ENCODE measurements around the gene CSMD2. TPM values are rescaled to one million over a fixed set of nuclear protein-coding genes. Genes with fewer than 3 reads are reported as not detected.

The CSMD2 gene
- total RNA-seq, 2 experiments from 2014 or later: not detected

GRCh38 chr1:33709783-33710718 lies 455.0 kb downstream of the CSMD2 start:
- H4K20me1 ChIP-seq (ENCODE audit: insufficient read depth, low read length): no peaks in the 10 kb centered on the region
- POLR2A ChIA-PET: no interaction called here

GRCh38 chr1:33709174-33709782 lies 455.8 kb downstream of the CSMD2 start:
- intact Hi-C loops (cut with micrococcal nuclease; ENCODE audit: unreplicated experiment): no loop called here
- Histone ChIP-seq H3K36me3 (ENCODE audit: insufficient read depth, low read length) (no peaks in the 10 kb centered on the region), H3K4me2 (ENCODE audit: low read length) (no peak overlapping the region), H2AFZ (ENCODE audit: low read length) (no peak overlapping the region), H3K79me2 (ENCODE audit: insufficient read depth, low read depth, low read length) (no peaks in the 10 kb centered on the region), H3K9me3 (ENCODE audit: low read length) (no peaks in the 10 kb centered on the region), H3K4me1 (ENCODE audit: insufficient read depth, low read length, poor library complexity, severe bottlenecking) (no peaks in the 10 kb centered on the region), H3K4me3 (ENCODE audit: low read depth, low read length, poor library complexity, severe bottlenecking) (no peak overlapping the region), H3K9me2 (ENCODE audit: insufficient read depth, low read length) (no peaks in the 10 kb centered on the region), H3K27ac (ENCODE audit: low read depth, low read length, poor library complexity, severe bottlenecking) (no peak overlapping the region), H4K20me1 (ENCODE audit: insufficient read depth, low read length) (no peaks in the 10 kb centered on the region)
- no TSS peak for BruUV-seq (replicated peaks)
- TF ChIP-seq CTCF (conservative IDR thresholded peaks at IDR 0.05; ENCODE audit: low read length) (no peak), EZH2phosphoT487 (IDR thresholded peaks at IDR 0.05; ENCODE audit: borderline replicate concordance, low read depth, low read length) (no peak)
- no peak for DNase-seq (ENCODE audit: low spot score)
- ChIA-PET POLR2A (no interaction called here), CTCF (ENCODE audit: unreplicated experiment) (no interaction called here)

More at GRCh38 chr1:33709783-33710718, 455.0 kb downstream of the CSMD2 start:
- Histone ChIP-seq H3K27ac (ENCODE audit: low read depth, low read length, poor library complexity, severe bottlenecking) (no peak overlapping the region), H3K4me1 (ENCODE audit: insufficient read depth, low read length, poor library complexity, severe bottlenecking) (no peaks in the 10 kb centered on the region), H3K9me3 (ENCODE audit: low read length) (no peaks in the 10 kb centered on the region), H3K4me2 (ENCODE audit: low read length) (no peak overlapping the region), H3K36me3 (ENCODE audit: insufficient read depth, low read length) (no peaks in the 10 kb centered on the region), H2AFZ (ENCODE audit: low read length) (no peak overlapping the region), H3K4me3 (ENCODE audit: low read depth, low read length, poor library complexity, severe bottlenecking) (no peak overlapping the region), H3K9me2 (ENCODE audit: insufficient read depth, low read length) (no peaks in the 10 kb centered on the region), H3K79me2 (ENCODE audit: insufficient read depth, low read depth, low read length) (no peaks in the 10 kb centered on the region)
- no TSS peak for BruUV-seq (replicated peaks)
- intact Hi-C loops (cut with micrococcal nuclease; ENCODE audit: unreplicated experiment): no loop called here
- TF ChIP-seq EZH2phosphoT487 (IDR thresholded peaks at IDR 0.05; ENCODE audit: borderline replicate concordance, low read depth, low read length) (no peak), CTCF (conservative IDR thresholded peaks at IDR 0.05; ENCODE audit: low read length) (no peak)
- CTCF ChIA-PET (ENCODE audit: unreplicated experiment): no interaction called here
- DNase-seq (ENCODE audit: low spot score): no peak
